H1 (cell line): ENCODE results near the gene GRIP1. TPM values are rescaled to one million over a fixed set of nuclear protein-coding genes. Genes with fewer than 3 reads are reported as not detected.

ENCODE experiments used
- CHD2 ChIP-seq: IDR thresholded peaks from 2 replicates; pipeline ENCODE4 v1.6.1; 2012; ENCODE audit warnings: low read length, improper control_type of control experiment
- KDM4A ChIP-seq: IDR thresholded peaks from one replicate; pipeline ENCODE4 v1.7.1; 2012; ENCODE audit warnings: low read depth, mild to moderate bottlenecking, moderate library complexity, low read length, inconsistent platforms; ENCODE audit not compliant: severe bottlenecking
- RFX5 ChIP-seq: IDR thresholded peaks from 2 replicates; pipeline ENCODE4 v1.6.1; 2011; ENCODE audit warnings: low read depth, low read length, improper control_type of control experiment, borderline replicate concordance
- SUZ12 ChIP-seq: fragments of 200-600 bp; sonication (generic); IDR thresholded peaks from 2 replicates; pipeline ENCODE4 v1.6.1; 2012; ENCODE audit warnings: mild to moderate bottlenecking, inconsistent platforms, low read length, moderate library complexity, mixed read lengths
- USF2 ChIP-seq: IDR thresholded peaks from 2 replicates; pipeline ENCODE4 v1.6.1; 2011; ENCODE audit warnings: low read length, improper control_type of control experiment
- ZNF274 ChIP-seq: IDR thresholded peaks from 2 replicates; pipeline ENCODE4 v1.7.0; 2012; ENCODE audit warnings: low read length, borderline replicate concordance; ENCODE audit errors: extremely low read depth
- polyA plus RNA-seq, 7 experiments: library from polyadenylated mRNA; depleted of rRNA in 3 of 7; stranded (reverse) in 5 of 7; unstranded in 2 of 7; fragments of >200 nt in 5 of 7; fragments of 200-250 nt in 2 of 7; gene quantifications; 1 replicate in 5 of 7; 2 replicates in 1 of 7; 4 replicates in 1 of 7; pipeline versions ENCODE4 v1.2.1 to v1.2.3, GENCODE V29; 2011 to 2013; ENCODE audit warnings: missing spikeins in 2 of 7, mixed read lengths in 2 of 7
- total RNA-seq: library from RNA; stranded (reverse); fragmentation: NEBNext Ultra II Directional; extraction: Animal tissue kit (Norgen Biotek cat#: 25700); gene quantifications from 2 replicates; pipeline ENCODE4 v1.2.1, GENCODE V29; 2021

The GRIP1 gene
- total and polyA plus RNA-seq, 2 of the 8 experiments (the other 6 are each of a cell fraction or from before 2014, with no cell fraction given), result 4.5 to 27.3 TPM

GRCh38 chr12:66694666-66695613 is 16.1 kb upstream of the GRIP1 start (continued):
- TF ChIP-seq USF2 (no peak), ZNF274 (no peak), KDM4A (no peak), RFX5 (no peak), CHD2 (no peak), SUZ12 (no peak)
- TF ChIP-seq, all 59 proteins: peak for 0
